LHCN-M2 (cell line): ENCODE data around the gene MESD. TPM values are rescaled to one million over a fixed set of nuclear protein-coding genes. Genes with fewer than 3 reads are reported as not detected.

ENCODE experiments used
- DNase-seq: peaks from one replicate; pipeline ENCODE4 v3.0.0-alpha.2; 2012; ENCODE audit warnings: low read depth
- total RNA-seq: library from RNA; depleted of rRNA; stranded (reverse); fragments of >200 nt; gene quantifications from 2 replicates; pipeline ENCODE4 v1.2.3, GENCODE V29; 2014; rRNA removed

Gene MESD
- total RNA-seq, 1 experiment from 2014 or later: 19.4 TPM

- DNase-seq: peak; percentile 69
These were observed 83.4 kb downstream of the MESD start for GRCh38 chr15:80906159-80906766.

GRCh38 chr15:80904998-80905397 is 84.6 kb downstream of the MESD start:
- no peak for DNase-seq

- DNase-seq: no peak
These were observed 87.3 kb downstream of the MESD start for GRCh38 chr15:80902298-80902801.

- no peak for DNase-seq
These were observed 91.6 kb downstream of the MESD start for GRCh38 chr15:80898040-80898439.

Other genes starting within 250 kb of the MESD start
- gene CEMIP, start 210.4 kb downstream of the MESD start, total RNA-seq: 1.5 and 4.5 TPM in 2 replicates
- 24.3 and 25.1 TPM in 2 replicates for gene TLNRD1, start 11.1 kb upstream of the MESD start, total RNA-seq
- gene CFAP161, start 144.5 kb upstream of the MESD start, total RNA-seq: 1.2 TPM in 1 of 2 replicates, not detected in the other
- not detected in 2 replicates for gene IL16, start 207.1 kb upstream of the MESD start, total RNA-seq